CD14-positive monocyte (primary cell): ENCODE results near the gene TBC1D9B. TPM values are rescaled to one million over a fixed set of nuclear protein-coding genes. Genes with fewer than 3 reads are reported as not detected.

ENCODE experiments used
- DNase-seq, 3 donors: peaks; one replicate each; pipeline ENCODE4 v3.0.0-alpha.2; 2011 to 2022
- H2AFZ ChIP-seq: 2 replicates; pipeline ENCODE4 v1.6.0; 2012; ENCODE audit warnings: mild to moderate bottlenecking, low read depth, low read length, inconsistent platforms; ENCODE audit not compliant: insufficient read depth, poor library complexity, severe bottlenecking
- H3K27ac ChIP-seq, 2 donors: 1 replicate in 1 of 2; 2 replicates in 1 of 2; pipeline ENCODE4 v1.5.1; 2012 to 2013; ENCODE audit warnings: low read length in 2 of 2, control low read depth in 1 of 2, inconsistent platforms in 1 of 2, low read depth in 1 of 2, mild to moderate bottlenecking in 1 of 2
- H3K27me3 ChIP-seq, 2 donors: one replicate each; pipeline versions ENCODE4 v1.6.0 to v1.6.1; 2011 to 2013; ENCODE audit warnings: low read length in 2 of 2; ENCODE audit not compliant: control insufficient read depth in 2 of 2, insufficient read depth in 2 of 2
- H3K36me3 ChIP-seq, 2 donors: replicated peaks in 1 of 2; 1 replicate in 1 of 2; 2 replicates in 1 of 2; pipeline versions ENCODE4 v1.5.1 to v1.6.1; 2012 to 2013; ENCODE audit warnings: low read length in 2 of 2, control low read depth in 1 of 2, inconsistent platforms in 1 of 2, mild to moderate bottlenecking in 1 of 2; ENCODE audit not compliant: insufficient read depth in 2 of 2, control insufficient read depth in 1 of 2
- H3K4me1 ChIP-seq, 2 donors: 1 replicate in 1 of 2; 2 replicates in 1 of 2; pipeline versions ENCODE4 v1.5.1 to v1.6.1; 2012 to 2013; ENCODE audit warnings: low read length in 2 of 2, control low read depth in 1 of 2, inconsistent platforms in 1 of 2, mild to moderate bottlenecking in 1 of 2, moderate library complexity in 1 of 2; ENCODE audit not compliant: insufficient read depth in 2 of 2, control insufficient read depth in 1 of 2
- H3K4me2 ChIP-seq: replicated peaks from 2 replicates; pipeline ENCODE3; 2012; ENCODE audit warnings: low read length, moderate library complexity, mild to moderate bottlenecking; ENCODE audit not compliant: poor library complexity, severe bottlenecking; ENCODE audit errors: extremely low read depth
- H3K4me3 ChIP-seq, 3 experiments: fragments of 200-600 bp in 1 of 3; sonication (generic) in 1 of 3; replicated peaks in 1 of 3; 1 replicate in 2 of 3; 2 replicates in 1 of 3; pipeline ENCODE4 v1.5.1; 2011 to 2013; ENCODE audit warnings: low read length in 3 of 3, mild to moderate bottlenecking in 3 of 3, control low read depth in 2 of 3, low read depth in 2 of 3, inconsistent platforms in 1 of 3, moderate library complexity in 1 of 3
- H3K79me2 ChIP-seq: 2 replicates; pipeline ENCODE4 v1.6.0; 2012; ENCODE audit warnings: mild to moderate bottlenecking, control low read depth, inconsistent platforms, low read length, moderate library complexity; ENCODE audit not compliant: insufficient read depth
- H3K9ac ChIP-seq: 2 replicates; pipeline ENCODE4 v1.6.0; 2017; ENCODE audit warnings: low read length, mild to moderate bottlenecking; ENCODE audit not compliant: insufficient read depth, poor library complexity, severe bottlenecking
- H3K9me3 ChIP-seq, 2 donors: replicated peaks in 1 of 2; 1 replicate in 1 of 2; 2 replicates in 1 of 2; pipeline versions ENCODE4 v1.5.1 to v1.6.1; 2012 to 2013; ENCODE audit warnings: low read length in 2 of 2, control low read depth in 1 of 2; ENCODE audit not compliant: control insufficient read depth in 1 of 2, insufficient read depth in 1 of 2
- H4K20me1 ChIP-seq: 2 replicates; pipeline ENCODE4 v1.6.0; 2012; ENCODE audit warnings: mild to moderate bottlenecking, low read length, control low read depth, moderate library complexity; ENCODE audit not compliant: insufficient read depth
- H3K27ac Mint-ChIP-seq, 7 donors: one replicate each; pipeline ENCODE4 v1.8.0; 2020; ENCODE audit warnings: mild to moderate bottlenecking in 7 of 7, mixed read lengths in 7 of 7, moderate library complexity in 6 of 7, inconsistent platforms in 2 of 7
- H3K27me3 Mint-ChIP-seq, 3 donors: one replicate each; pipeline ENCODE4 v1.8.0; 2021 to 2022; ENCODE audit warnings: low read depth in 3 of 3, mild to moderate bottlenecking in 3 of 3, mixed read lengths in 3 of 3, moderate library complexity in 3 of 3, inconsistent platforms in 1 of 3
- H3K36me3 Mint-ChIP-seq, 2 donors: one replicate each; pipeline ENCODE4 v1.8.0; 2020; ENCODE audit warnings: mixed read lengths in 2 of 2, inconsistent platforms in 1 of 2, mild to moderate bottlenecking in 1 of 2
- H3K4me1 Mint-ChIP-seq: one replicate; pipeline ENCODE4 v1.8.0; 2020; ENCODE audit warnings: mild to moderate bottlenecking, mixed read lengths
- H3K4me3 Mint-ChIP-seq, 2 donors: one replicate each; pipeline ENCODE4 v1.8.0; 2020; ENCODE audit warnings: mild to moderate bottlenecking in 2 of 2, mixed read lengths in 2 of 2, moderate library complexity in 1 of 2
- H3K9me3 Mint-ChIP-seq, 7 donors: one replicate each; pipeline ENCODE4 v1.8.0; 2020 to 2022; ENCODE audit warnings: mixed read lengths in 7 of 7, mild to moderate bottlenecking in 6 of 7, moderate library complexity in 6 of 7, inconsistent platforms in 2 of 7
- WGBS: methylation state at CpG from one replicate; pipeline ENCODE4 v1.1.5; 2013; ENCODE audit warnings: missing lambda C conversion rate; ENCODE audit not compliant: insufficient coverage; 5-methylcytosine and 5-hydroxymethylcytosine counted together
- intact Hi-C, 2 donors: fragments of 100-400 bp; cut with micrococcal nuclease; formaldehyde crosslinking; loops; one replicate each; pipeline versions ENCODE4 v1.15.0 to v1.15.1; 2023
- polyA minus RNA-seq: library from RNA; depleted of rRNA, polyadenylated mRNA; stranded (reverse); fragments of >200 nt; gene quantifications from 2 replicates; pipeline ENCODE4 v1.2.3, GENCODE V29; 2012
- polyA plus RNA-seq, 3 donors: library from polyadenylated mRNA; depleted of rRNA in 1 of 3; unstranded in 2 of 3; stranded (reverse) in 1 of 3; fragments of 300-500 nt in 2 of 3; fragments of >200 nt in 1 of 3; fragmentation: Illumina TruSeq in 2 of 3; gene quantifications; 1 replicate in 2 of 3; 2 replicates in 1 of 3; pipeline ENCODE4 v1.2.3, GENCODE V29; 2012 to 2021
- total RNA-seq, 12 experiments: library from RNA in 1 of 12; stranded (reverse) in 1 of 12; fragments of 120-200 nt in 1 of 12; gene quantifications; one replicate each; pipeline ENCODE4 v1.2.4 and lab custom pipeline; 2013 to 2026; ENCODE audit warnings: mixed read lengths in 6 of 12, inconsistent platforms in 1 of 12
- TF ChIP-seq, protein P1 (sequence below): fragments of 200-600 bp; IDR thresholded peaks from one replicate; pipeline ENCODE4 v1.8.0; 2022; ENCODE audit warnings: antibody characterized with exemption, mild to moderate bottlenecking

TBC1D9B gene
- total RNA-seq (2013) = 26.6 TPM
- polyA plus RNA-seq = 100 to 1,000 TPM in 1 of 3 donors, 10 to 100 TPM in 2; 13.4 to 116 (median 26.3) TPM
- polyA minus RNA-seq = 57.4 and 65.6 TPM in 2 replicates
- total RNA-seq (lab: John Stamatoyannopoulos, UW) = 40.7 to 204 (median 129) reads per million in 11 experiments

- WGBS = under 1% methylated on average over 100 of the region's 105 CpGs
- peaks cover 24 to 28% of the 10 kb centered on the region in 2 donors for H3K36me3 Mint-ChIP-seq
- H3K9ac ChIP-seq = peak within 1 kb of the TSS; percentile 76
These were observed at the start of gene TBC1D9B for GRCh38 chr5:179907556-179908324. Gene TBC1D9B, minus strand, starts transcription at chr5:179907897. Its CDS starts 76 bp downstream, at chr5:179907821.

GRCh38 chr5:179955630-179956029, 47.9 kb upstream of the TBC1D9B start:
- Histone ChIP-seq H3K36me3 (peaks cover 64 to 94% of the 10 kb centered on the region in 2 donors), H3K4me2 (no peak overlapping the region), H3K4me3 (no peak overlapping the region), H3K9me3 (no peaks in the 10 kb centered on the region), H3K27me3 (no peaks in the 10 kb centered on the region), H3K27ac (peak overlapping the region in 1 of 2 donors; percentile 17), H3K79me2 (peaks cover 19% of the 10 kb centered on the region), H2AFZ (no peak overlapping the region), H4K20me1 (peaks cover 63% of the 10 kb centered on the region), H3K9ac (no peak overlapping the region), H3K4me1 (peaks cover 13 to 15% of the 10 kb centered on the region in 2 donors)
- no peaks in the 10 kb centered on the region for H3K27me3 Mint-ChIP-seq
- H3K4me3 Mint-ChIP-seq = no peak overlapping the region
- TF ChIP-seq, protein P1, sequence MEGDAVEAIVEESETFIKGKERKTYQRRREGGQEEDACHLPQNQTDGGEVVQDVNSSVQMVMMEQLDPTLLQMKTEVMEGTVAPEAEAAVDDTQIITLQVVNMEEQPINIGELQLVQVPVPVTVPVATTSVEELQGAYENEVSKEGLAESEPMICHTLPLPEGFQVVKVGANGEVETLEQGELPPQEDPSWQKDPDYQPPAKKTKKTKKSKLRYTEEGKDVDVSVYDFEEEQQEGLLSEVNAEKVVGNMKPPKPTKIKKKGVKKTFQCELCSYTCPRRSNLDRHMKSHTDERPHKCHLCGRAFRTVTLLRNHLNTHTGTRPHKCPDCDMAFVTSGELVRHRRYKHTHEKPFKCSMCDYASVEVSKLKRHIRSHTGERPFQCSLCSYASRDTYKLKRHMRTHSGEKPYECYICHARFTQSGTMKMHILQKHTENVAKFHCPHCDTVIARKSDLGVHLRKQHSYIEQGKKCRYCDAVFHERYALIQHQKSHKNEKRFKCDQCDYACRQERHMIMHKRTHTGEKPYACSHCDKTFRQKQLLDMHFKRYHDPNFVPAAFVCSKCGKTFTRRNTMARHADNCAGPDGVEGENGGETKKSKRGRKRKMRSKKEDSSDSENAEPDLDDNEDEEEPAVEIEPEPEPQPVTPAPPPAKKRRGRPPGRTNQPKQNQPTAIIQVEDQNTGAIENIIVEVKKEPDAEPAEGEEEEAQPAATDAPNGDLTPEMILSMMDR = no peak
- intact Hi-C loops = loop anchor here in 1 of 2 donors (5.0 kb wide), 1 partner anchor 43 kb away; no protein-coding TSS in a partner anchor
- H3K9me3 Mint-ChIP-seq = no peaks in the 10 kb centered on the region
- H3K27ac Mint-ChIP-seq = peak overlapping the region in 1 of 7 donors; percentile 37
- WGBS = no CpG with 5 or more reads among the region's 2 CpGs
- peaks cover 10% of the 10 kb centered on the region for H3K4me1 Mint-ChIP-seq
- no peak for DNase-seq
- H3K36me3 Mint-ChIP-seq = peaks cover 64 to 85% of the 10 kb centered on the region in 2 donors

More at GRCh38 chr5:179907556-179908324, at the start of gene TBC1D9B:
- H3K27ac Mint-ChIP-seq = peak within 1 kb of the TSS; percentile 85 to 96 (median 90)
- H3K4me1 ChIP-seq = peaks cover 29 to 44% of the 10 kb centered on the region in 2 donors
- H3K4me2 ChIP-seq = peak within 1 kb of the TSS; percentile 87
- no peaks in the 10 kb centered on the region for H3K27me3 ChIP-seq
- TF ChIP-seq, protein P1 = no peak
- DNase-seq = peak; percentile 57 to 77 (median 73)
- H3K9me3 ChIP-seq = no peaks in the 10 kb centered on the region
- no peaks in the 10 kb centered on the region for H3K27me3 Mint-ChIP-seq
- H3K4me3 Mint-ChIP-seq = peak within 1 kb of the TSS; percentile 91 to 95
- intact Hi-C loops = loop anchor here (5.0 to 10.0 kb wide), 2 partner anchors 63 to 105 kb away; no protein-coding TSS in a partner anchor
- H4K20me1 ChIP-seq = peaks cover 27% of the 10 kb centered on the region
- H3K79me2 ChIP-seq = peaks cover 37% of the 10 kb centered on the region
- H3K4me3 ChIP-seq = peak within 1 kb of the TSS; percentile 42 to 80 (median 56)
- peak within 1 kb of the TSS; percentile 68 to 86 for H3K27ac ChIP-seq
- H2AFZ ChIP-seq = peak within 1 kb of the TSS; percentile 81
- H3K4me1 Mint-ChIP-seq = peaks cover 39% of the 10 kb centered on the region
- H3K9me3 Mint-ChIP-seq = no peaks in the 10 kb centered on the region
- peaks cover 17 to 22% of the 10 kb centered on the region in 2 donors for H3K36me3 ChIP-seq
